ENCODE results near the gene C1S. TPM values are rescaled to one million over a fixed set of nuclear protein-coding genes. Genes with fewer than 3 reads are reported as not detected.
A peak's percentile ranks its signal among the peaks of the same experiment; 100 is the strongest.

Gene C1S
- total RNA-seq, 8 experiments from 2014 or later: 1.3 to 909 (median 17.9) TPM

- Histone ChIP-seq H3K4me1 (replicated peaks in 1 of 2) (peaks cover 10 to 12% of the 10 kb centered on the region in 2 donors), H3K27ac (no peak overlapping the region), H3K4me3 (no peak overlapping the region)
- WGBS, 10 experiments: 17 to 100% (median 80%) methylated on average over 1 to 4 of the region's 10 CpGs; no CpG with 5 or more reads in 6 of the 10 experiments
- in situ Hi-C loops (cut with MboI; ENCODE audit: low pct_unique_long_range_greater_than_20kb in 2 of 9, low sequenced_read_pairs in 9 of 9, unreplicated experiment in 9 of 9): no loop called here
- peak in 5 of 8 experiments; percentile 3 to 58 (median 35) for ATAC-seq (replicated peaks in 6 of 8)
These were observed 31.2 kb downstream of the C1S start for GRCh38 chr12:7091660-7092228.

GRCh38 chr12:7092229-7092985 is 31.9 kb downstream of the C1S start, which contains the start of gene C1R:
Gene C1R (minus strand): TSS chr12:7092445. CDS start chr12:7092388, 57 bp downstream.
- Histone ChIP-seq H3K27ac (no peak within 1 kb of the TSS), H3K4me1 (replicated peaks in 1 of 2) (peaks cover 10 to 12% of the 10 kb centered on the region in 2 donors), H3K4me3 (no peak within 1 kb of the TSS)
- peak; percentile 58 to 80 (median 67) for ATAC-seq (replicated peaks in 6 of 8)
- 0 to 75% (median 36%) methylated on average over 1 to 8 of the region's 16 CpGs; no CpG with 5 or more reads in 2 of the 10 experiments for WGBS, 10 experiments
- in situ Hi-C loops (cut with MboI; ENCODE audit: low pct_unique_long_range_greater_than_20kb in 2 of 9, low sequenced_read_pairs in 9 of 9, unreplicated experiment in 9 of 9): no loop called here

GRCh38 chr12:7092986-7093460 is 32.5 kb downstream of the C1S start:
- in situ Hi-C loops (cut with MboI; ENCODE audit: low pct_unique_long_range_greater_than_20kb in 2 of 9, low sequenced_read_pairs in 9 of 9, unreplicated experiment in 9 of 9): no loop called here

GRCh38 chr12:7093486-7093885 is 33.0 kb downstream of the C1S start:
- H3K4me3 ChIP-seq: no peak overlapping the region
- ATAC-seq (replicated peaks in 6 of 8): no peak
- in situ Hi-C loops (cut with MboI; ENCODE audit: low pct_unique_long_range_greater_than_20kb in 2 of 9, low sequenced_read_pairs in 9 of 9, unreplicated experiment in 9 of 9): no loop called here
- H3K4me1 ChIP-seq (replicated peaks in 1 of 2): peaks cover 10 to 12% of the 10 kb centered on the region in 2 donors
- 42 to 88% (median 72%) methylated on average over 1 to 4 of the region's 5 CpGs; no CpG with 5 or more reads in 5 of the 10 experiments for WGBS, 10 experiments
- no peak overlapping the region for H3K27ac ChIP-seq

More at GRCh38 chr12:7092986-7093460, 32.5 kb downstream of the C1S start:
- no peak overlapping the region for H3K4me3 ChIP-seq
- ATAC-seq (replicated peaks in 6 of 8): peak in 1 of 8 experiments; percentile 2
- peaks cover 10 to 12% of the 10 kb centered on the region in 2 donors for H3K4me1 ChIP-seq (replicated peaks in 1 of 2)
- 85 to 96% (median 89%) methylated on average over 2 to 5 of the region's 8 CpGs; no CpG with 5 or more reads in 6 of the 10 experiments for WGBS, 10 experiments
- no peak overlapping the region for H3K27ac ChIP-seq

GRCh38 chr12:7093892-7094291 is 33.4 kb downstream of the C1S start:
- peaks cover 10 to 12% of the 10 kb centered on the region in 2 donors for H3K4me1 ChIP-seq (replicated peaks in 1 of 2)
- no peak overlapping the region for H3K4me3 ChIP-seq
- 17 to 100% (median 78%) methylated on average over 1 to 10 of the region's 10 CpGs; no CpG with 5 or more reads in 2 of the 10 experiments for WGBS, 10 experiments
- in situ Hi-C loops (cut with MboI; ENCODE audit: low pct_unique_long_range_greater_than_20kb in 2 of 9, low sequenced_read_pairs in 9 of 9, unreplicated experiment in 9 of 9): no loop called here
- ATAC-seq (replicated peaks in 6 of 8): peak in 2 of 8 experiments; percentile 0 to 1
- no peak overlapping the region for H3K27ac ChIP-seq

GRCh38 chr12:7096006-7096932 is 35.8 kb downstream of the C1S start:
- ATAC-seq (replicated peaks in 6 of 8): no peak
- WGBS, 10 experiments: 60 to 96% (median 71%) methylated on average over 1 to 11 of the region's 26 CpGs; no CpG with 5 or more reads in 1 of the 10 experiments
- Histone ChIP-seq H3K4me1 (replicated peaks in 1 of 2) (no peaks in the 10 kb centered on the region), H3K4me3 (no peak overlapping the region), H3K27ac (no peak overlapping the region)
- in situ Hi-C loops (cut with MboI; ENCODE audit: low pct_unique_long_range_greater_than_20kb in 2 of 9, low sequenced_read_pairs in 9 of 9, unreplicated experiment in 9 of 9): no loop called here

DNA sequence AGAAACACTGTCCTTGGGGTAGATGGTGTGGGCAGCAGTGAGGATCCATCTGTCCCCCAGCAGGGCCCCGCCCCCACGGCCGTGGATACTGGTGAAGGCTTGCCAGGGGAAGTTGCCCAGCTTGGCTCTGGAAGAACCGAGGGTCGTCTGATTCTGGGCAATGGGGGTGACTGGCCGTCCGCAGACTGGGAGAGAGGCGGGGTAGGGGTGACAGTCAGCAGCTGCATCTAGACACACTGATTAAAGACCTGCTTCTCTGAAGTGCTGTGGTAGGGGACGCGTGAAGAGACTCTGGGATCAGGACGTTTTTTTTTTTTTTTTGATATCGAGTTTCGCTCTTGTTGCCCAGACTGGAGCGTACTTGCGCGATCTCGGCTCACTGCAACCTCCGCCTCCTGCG is 36.5 kb downstream of the C1S start:
- Histone ChIP-seq H3K4me1 (replicated peaks in 1 of 2) (no peaks in the 10 kb centered on the region), H3K27ac (no peak overlapping the region), H3K4me3 (no peak overlapping the region)
- in situ Hi-C loops (cut with MboI; ENCODE audit: low pct_unique_long_range_greater_than_20kb in 2 of 9, low sequenced_read_pairs in 9 of 9, unreplicated experiment in 9 of 9): no loop called here
- WGBS, 10 experiments: 71 to 96% (median 84%) methylated on average over 4 to 7 of the region's 19 CpGs; no CpG with 5 or more reads in 6 of the 10 experiments
- no peak for ATAC-seq (replicated peaks in 6 of 8)

- in situ Hi-C loops (cut with MboI; ENCODE audit: low pct_unique_long_range_greater_than_20kb in 2 of 9, low sequenced_read_pairs in 9 of 9, unreplicated experiment in 9 of 9): no loop called here
- WGBS, 10 experiments: 44 to 100% (median 83%) methylated on average over 1 to 7 of the region's 9 CpGs; no CpG with 5 or more reads in 1 of the 10 experiments
- ATAC-seq (replicated peaks in 6 of 8): no peak
- no peak overlapping the region for H3K4me3 ChIP-seq
- no peak overlapping the region for H3K27ac ChIP-seq
- H3K4me1 ChIP-seq (replicated peaks in 1 of 2): no peaks in the 10 kb centered on the region
These were observed 38.9 kb downstream of the C1S start for GRCh38 chr12:7099290-7099996.

DNA sequence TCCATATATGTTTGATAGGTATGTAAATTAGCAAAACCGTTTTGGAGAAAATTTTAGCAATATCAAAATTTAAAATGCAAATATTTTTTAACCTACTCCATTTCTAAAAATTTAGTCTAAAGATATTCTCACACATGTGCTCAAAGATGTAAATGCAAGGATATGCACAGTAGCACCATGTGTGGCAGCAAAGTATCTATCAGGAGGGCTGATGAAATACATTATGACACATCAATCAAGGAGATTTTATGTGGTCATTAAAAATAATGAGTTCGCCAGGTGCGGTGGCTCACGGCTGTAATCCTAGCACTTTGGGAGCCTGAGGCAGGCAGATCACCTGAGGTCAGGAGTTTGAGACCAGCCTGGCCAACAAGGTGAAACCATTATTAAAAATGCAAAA is 39.7 kb downstream of the C1S start:
- ATAC-seq (replicated peaks in 6 of 8): no peak
- in situ Hi-C loops (cut with MboI; ENCODE audit: low pct_unique_long_range_greater_than_20kb in 2 of 9, low sequenced_read_pairs in 9 of 9, unreplicated experiment in 9 of 9): loop anchor here in 3 of 9 experiments (25.0 kb wide), 2 partner anchors 138 to 163 kb away; partner anchors contain the start of genes ATN1 (in 2 of the 3), C12orf57 (in 2 of the 3), RNU7-1 (in 2 of the 3) and EMG1 (in 1 of the 3)

GRCh38 chr12:7101047-7101693 is 40.7 kb downstream of the C1S start:
- no peak for ATAC-seq (replicated peaks in 6 of 8)
- no peaks in the 10 kb centered on the region for H3K4me1 ChIP-seq (replicated peaks in 1 of 2)
- 67 to 100% (median 94%) methylated on average over 2 to 3 of the region's 4 CpGs; no CpG with 5 or more reads in 4 of the 10 experiments for WGBS, 10 experiments
- no peak overlapping the region for H3K4me3 ChIP-seq
- in situ Hi-C loops (cut with MboI; ENCODE audit: low pct_unique_long_range_greater_than_20kb in 2 of 9, low sequenced_read_pairs in 9 of 9, unreplicated experiment in 9 of 9): loop anchor here in 3 of 9 experiments (25.0 kb wide), 2 partner anchors 139 to 164 kb away; partner anchors contain the start of genes ATN1 (in 2 of the 3), C12orf57 (in 2 of the 3), RNU7-1 (in 2 of the 3) and EMG1 (in 1 of the 3)
- H3K27ac ChIP-seq: no peak overlapping the region

More for the DNA sequence above, 39.7 kb downstream of the C1S start:
- Histone ChIP-seq H3K4me3 (no peak overlapping the region), H3K27ac (no peak overlapping the region), H3K4me1 (replicated peaks in 1 of 2) (no peaks in the 10 kb centered on the region)
- 0 to 88% (median 68%) methylated on average over 1 to 4 of the region's 4 CpGs; no CpG with 5 or more reads in 4 of the 10 experiments for WGBS, 10 experiments

DNA sequence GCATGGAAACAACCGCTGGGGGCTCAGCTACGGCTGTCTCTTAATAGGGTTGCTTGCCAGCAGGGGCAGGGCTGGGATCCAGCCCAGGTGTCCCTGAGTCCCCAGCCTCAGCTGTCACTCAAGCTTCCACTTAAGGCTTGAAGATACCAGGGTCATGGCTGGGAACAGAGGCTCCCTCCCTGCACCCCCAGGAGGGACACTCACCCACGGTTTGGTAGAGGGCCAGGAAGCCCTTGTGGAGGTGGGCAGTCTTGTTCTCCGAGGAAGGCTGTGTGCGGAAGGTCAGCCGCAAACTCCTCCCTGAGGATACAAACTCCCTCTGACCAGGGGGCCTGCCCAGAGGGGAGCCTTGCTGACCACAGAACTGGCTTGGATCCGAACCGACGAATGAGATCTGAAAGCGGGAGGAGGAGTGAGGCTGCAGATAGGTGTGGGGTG is 41.2 kb downstream of the C1S start:
- Histone ChIP-seq H3K4me3 (no peak overlapping the region), H3K4me1 (replicated peaks in 1 of 2) (no peaks in the 10 kb centered on the region), H3K27ac (no peak overlapping the region)
- ATAC-seq (replicated peaks in 6 of 8): no peak
- 67 to 100% (median 80%) methylated on average over 1 to 6 of the region's 10 CpGs; no CpG with 5 or more reads in 4 of the 10 experiments for WGBS, 10 experiments
- in situ Hi-C loops (cut with MboI; ENCODE audit: low pct_unique_long_range_greater_than_20kb in 2 of 9, low sequenced_read_pairs in 9 of 9, unreplicated experiment in 9 of 9): loop anchor here in 3 of 9 experiments (25.0 kb wide), 2 partner anchors 139 to 164 kb away; partner anchors contain the start of genes ATN1 (in 2 of the 3), C12orf57 (in 2 of the 3), RNU7-1 (in 2 of the 3) and EMG1 (in 1 of the 3)
